GM21423 (cell line): ENCODE measurements around the gene TAOK3.
A peak's percentile ranks its signal among the peaks of the same experiment; 100 is the strongest.
"Not testable (repeated sequence)": the region's sequence is repeated elsewhere in the genome, so short reads cannot be mapped to it uniquely, and the experiment has no call there.

Experiments used
- ATAC-seq: cut with Tn5 transposase; IDR thresholded peaks from one replicate; pipeline ENCODE4 v1.9.1; 2021; ENCODE audit warnings: mild to moderate bottlenecking, moderate library complexity; ENCODE audit not compliant: unreplicated experiment

Gene TAOK3

DNA sequence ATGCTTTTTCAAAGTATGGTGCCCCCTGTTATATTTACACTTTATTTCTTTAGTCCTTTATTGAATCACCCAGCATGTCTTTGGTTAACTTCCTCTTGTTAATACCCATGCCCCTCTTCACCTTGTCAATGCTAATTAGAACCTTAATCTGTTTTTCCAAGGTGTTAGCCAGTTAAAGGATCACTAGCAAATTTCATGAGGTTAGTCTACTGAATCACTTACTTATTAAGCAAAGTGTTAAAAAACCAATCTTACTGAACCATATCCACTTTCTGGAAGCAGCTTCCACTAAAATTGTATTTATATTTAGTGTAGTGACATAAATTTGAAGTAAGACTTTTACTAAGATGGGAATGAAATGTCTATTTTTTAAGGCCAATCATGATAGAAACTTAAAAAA is 27.9 kb downstream of the TAOK3 start:
- no peak for ATAC-seq

DNA sequence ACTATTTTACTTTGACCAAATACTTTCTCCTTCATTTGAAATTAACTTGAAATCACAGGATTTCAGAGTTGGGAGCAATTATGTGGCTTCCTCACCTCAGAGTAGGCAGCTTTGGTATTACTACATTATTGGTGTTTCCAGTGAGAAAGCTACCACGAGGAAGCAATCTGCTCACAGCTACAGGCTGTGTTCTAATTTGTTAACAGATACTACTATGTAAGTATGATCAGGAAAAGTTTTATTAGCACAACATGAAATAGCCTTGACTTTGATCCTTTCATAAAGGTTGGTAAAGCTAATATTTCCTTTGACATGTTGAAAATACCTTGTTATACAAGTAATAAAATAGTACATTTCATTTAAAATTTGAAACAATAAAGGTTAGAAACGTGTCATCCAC is 30.6 kb downstream of the TAOK3 start:
- no peak for ATAC-seq

DNA sequence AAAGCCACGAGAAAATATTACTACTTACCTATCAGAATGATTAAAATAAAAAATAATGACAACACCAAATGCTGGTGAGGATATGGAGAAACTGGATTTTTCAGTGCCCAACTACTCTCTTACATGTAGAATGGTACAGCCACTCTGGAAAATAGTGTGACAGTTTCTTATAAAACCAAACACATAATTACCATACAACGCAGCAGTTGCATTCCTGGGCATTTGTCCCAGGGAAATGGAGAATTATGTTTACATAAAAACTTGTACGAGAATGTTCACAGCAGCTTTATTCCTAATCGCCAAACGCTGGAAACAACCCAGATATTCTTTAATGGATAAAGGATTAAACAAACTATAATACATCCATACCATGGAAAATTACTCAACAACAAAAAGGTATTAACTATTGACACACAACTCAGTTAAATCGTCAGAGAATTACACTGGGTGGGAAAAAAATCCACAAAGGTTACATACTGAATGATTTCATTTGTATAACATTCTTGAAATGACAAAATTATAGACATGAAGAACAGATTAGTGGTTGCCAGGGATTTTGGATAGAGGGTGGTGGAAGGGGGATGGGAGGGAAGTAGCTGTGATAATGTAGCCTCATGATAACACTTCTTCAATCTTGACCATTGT is 35.4 kb downstream of the TAOK3 start:
- ATAC-seq, result no peak

DNA sequence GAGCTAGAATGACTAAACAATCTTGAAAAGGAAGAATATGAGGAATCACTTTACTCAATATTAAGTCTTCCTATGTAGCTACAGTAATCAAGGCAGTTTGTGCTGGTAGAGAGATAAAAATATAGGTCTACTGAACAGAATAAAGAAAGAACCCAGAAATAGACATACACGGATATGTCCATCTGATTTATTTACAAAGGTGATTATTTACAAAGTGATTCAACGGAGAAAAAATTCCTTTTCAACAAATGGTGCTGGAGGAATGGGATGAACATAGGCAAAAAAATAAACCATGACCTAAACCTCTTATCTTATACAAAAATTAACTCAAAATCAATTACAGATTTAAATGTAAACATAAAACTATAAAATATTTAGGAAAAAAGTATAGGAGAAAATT is 36.6 kb downstream of the TAOK3 start:
- no peak for ATAC-seq

DNA sequence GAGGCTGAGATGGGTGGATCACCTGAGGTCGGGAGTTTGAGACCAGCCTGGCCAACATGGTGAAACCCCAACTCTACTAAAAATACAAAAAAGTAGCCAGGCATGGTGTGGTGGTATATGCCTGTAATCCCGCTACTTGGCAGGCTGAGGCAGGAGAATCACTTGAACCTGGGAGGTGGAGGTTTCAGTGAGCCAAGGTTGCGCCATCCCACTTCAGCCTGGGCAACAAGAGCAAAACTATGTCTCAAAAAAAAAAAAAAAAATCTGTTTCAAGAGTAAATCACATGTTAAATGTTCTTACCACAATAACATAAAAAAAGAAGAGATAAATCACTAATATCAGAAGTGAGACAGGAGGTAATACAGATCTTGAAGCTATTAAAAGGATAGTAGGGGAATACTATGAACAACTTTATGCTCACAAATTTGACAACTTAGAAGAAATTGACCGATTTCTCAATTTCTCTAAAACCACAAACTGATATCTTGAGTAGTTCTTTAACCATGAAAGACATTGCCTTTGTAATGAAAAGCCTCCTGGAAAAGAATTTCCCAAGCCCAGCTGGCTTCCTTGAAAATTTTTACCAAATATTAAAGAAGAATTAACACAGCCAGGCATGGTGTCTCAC is 37.7 kb downstream of the TAOK3 start:
- ATAC-seq, result no peak

DNA sequence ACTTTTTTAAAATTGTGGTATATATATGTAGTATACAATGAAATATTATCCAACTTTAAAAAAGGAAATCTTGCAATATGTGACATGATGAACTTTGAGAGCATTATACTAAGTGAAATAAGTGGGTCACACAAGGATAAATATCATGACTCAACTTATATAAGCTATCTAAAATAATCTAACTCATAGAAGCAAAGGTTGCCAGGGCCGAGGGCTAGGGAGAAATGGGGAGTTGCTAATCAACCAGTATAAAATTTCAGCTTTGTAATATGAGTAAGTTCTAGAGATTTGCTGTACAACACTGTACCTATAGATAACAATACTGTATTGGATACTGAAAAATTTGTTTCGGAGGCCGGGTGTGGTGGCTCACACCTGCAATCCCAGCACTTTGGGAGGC is 38.5 kb downstream of the TAOK3 start:
- ATAC-seq, result no peak

DNA sequence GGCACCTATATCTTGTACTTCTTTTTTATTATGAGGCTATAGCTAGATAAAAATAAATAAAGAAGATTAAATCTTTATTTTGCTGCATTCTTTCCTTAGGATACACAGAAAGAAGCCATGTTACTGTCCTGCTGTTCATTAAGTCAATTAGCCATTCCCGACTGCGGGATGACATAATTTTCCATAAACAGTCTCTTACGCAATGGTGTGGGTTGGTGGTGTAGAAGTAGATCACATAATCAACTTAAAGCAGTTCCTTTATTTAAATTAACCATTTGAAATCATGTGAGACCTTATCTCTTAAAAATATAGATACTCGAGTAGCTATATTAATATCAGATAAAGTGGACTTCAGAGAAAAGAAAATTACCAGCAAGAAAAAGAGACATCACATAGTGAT is 40.2 kb downstream of the TAOK3 start:
- ATAC-seq, result no peak

DNA sequence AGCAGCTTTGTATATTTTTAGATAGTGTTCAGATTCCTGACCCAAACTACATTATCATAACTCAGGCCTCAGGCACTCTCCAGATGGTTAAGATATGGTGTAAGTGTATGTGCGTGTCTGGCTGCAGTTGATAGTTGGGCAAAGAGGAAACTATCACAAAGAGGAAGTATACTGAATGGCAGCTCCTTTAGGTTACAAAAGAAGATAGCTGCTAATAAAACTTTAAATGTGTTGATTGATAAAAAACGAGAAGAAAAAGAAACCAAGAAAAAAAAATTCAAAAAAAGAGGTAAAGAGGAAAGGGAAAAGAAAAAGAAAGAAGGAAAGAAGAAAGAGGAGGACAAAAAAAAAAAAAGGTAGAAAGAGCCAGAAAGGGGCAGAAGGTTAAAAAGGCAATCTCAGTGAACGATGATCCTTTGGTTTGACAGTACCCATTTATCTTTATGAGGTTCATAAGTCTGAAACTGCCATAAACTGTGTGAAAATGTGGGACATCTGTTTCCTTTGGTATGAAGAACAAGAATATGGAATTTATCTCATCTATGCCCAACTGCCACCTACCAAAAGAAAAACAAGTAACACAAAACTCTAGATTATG is 42.2 kb downstream of the TAOK3 start:
- ATAC-seq, result peak; percentile 75

DNA sequence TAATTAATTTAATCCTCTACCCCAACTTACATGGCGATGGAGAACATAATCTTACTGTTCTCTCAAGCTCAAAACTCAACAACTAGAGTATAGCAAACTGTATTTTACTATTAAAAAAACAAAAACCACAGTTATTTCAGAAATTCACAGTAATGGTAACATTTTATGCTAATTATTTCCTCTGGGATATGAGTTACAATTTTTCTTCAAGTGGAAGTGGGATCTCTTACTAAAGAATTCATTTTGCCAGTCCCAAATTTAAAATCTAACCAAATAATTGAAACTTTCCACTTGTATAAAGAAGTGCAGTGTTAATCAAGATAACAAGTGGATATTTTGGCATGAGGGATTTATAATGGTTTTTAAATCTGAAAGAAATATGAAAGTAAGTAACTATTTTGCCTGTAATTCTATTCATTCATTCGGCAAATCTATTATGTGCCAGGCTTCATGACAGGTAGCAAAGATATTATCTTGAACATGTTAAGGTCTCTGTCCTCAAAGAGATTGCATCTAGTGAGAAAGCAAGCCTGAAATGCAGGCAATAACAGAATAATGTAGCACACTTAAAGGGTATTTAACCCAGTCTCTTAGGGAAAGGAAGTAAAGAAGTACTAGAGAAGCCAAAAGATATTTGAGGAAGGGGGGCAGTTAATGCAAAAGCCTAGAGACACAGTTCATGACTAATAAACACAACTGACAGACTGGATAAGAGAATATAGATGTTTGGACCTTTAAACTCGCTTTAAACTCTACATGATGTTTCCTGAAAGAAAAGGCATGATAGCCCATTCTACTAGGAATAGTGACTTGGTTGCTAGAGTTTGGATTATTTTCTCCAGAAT is 44.0 kb downstream of the TAOK3 start:
- no peak for ATAC-seq

DNA sequence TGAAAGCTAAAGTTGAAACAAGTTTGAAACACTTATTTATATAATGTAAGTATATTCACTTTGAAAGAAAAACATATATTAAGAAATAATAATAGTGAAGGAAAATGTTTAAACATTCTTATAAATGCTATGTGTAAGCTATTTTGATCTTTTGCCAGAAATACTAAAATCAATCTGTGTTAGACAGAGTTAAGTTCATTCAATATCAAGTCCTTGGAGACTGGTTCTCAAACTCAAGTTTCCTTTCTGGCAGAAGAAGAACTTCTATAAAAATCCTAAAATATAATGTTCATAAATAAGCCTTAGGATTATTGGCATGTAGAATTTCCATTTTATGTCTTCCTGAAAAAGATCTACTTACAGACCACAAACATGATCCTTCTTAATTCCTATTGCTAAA is 45.3 kb downstream of the TAOK3 start:
- no peak for ATAC-seq

DNA sequence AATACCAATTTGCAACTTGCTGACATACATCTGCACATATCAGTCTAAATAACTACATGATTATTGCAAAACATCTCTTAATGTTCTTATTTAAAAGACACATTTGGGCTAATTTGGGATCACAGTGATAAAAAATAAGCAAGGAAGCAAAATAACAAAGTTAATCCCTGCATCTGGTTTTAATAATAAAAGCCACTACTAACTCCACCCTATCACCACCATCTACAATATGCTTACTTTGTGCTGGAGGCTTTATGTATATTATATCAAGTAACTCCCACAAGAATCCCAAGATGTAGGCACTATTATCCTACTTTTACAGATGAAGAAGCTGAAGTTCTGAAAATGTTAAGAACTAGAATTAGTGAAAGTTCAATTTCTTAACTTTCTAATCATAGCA is 45.7 kb downstream of the TAOK3 start:
- no peak for ATAC-seq

DNA sequence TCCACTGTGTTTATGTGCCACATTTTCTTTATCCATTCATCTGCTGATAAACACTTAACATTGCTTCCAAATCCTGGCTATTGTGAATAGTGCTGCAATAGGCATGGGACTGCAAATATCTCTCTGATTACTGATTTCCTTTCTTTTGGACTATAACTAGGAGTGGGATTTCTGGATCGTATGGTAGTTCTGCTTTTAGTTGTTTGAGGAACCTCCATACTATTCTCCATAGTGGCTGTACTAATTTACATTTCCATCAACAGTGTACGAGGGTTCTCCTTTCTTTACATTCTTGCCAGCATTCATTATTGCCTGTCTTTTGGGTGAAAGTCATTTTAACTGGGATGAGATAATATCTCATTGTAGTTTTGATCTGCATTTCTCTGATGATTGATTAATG is 47.6 kb downstream of the TAOK3 start:
- no peak for ATAC-seq

DNA sequence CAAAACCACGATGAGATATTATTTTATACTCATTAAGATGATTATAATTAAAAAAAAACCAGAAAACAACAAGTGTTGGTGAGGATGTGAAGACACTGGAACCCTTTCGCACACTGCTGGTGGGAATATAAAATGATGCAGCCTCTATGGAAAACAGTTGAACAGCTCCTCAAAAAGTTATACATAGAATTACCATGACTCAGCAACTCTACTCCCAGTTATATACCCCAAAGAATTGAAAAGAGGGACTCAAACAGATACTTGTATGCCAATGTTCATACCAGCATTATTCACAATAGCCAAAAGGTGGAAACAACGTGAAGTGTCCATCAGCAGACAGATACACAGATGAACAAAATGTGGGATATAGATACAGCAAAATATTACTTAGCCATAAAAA is 53.1 kb downstream of the TAOK3 start:
- no peak for ATAC-seq

DNA sequence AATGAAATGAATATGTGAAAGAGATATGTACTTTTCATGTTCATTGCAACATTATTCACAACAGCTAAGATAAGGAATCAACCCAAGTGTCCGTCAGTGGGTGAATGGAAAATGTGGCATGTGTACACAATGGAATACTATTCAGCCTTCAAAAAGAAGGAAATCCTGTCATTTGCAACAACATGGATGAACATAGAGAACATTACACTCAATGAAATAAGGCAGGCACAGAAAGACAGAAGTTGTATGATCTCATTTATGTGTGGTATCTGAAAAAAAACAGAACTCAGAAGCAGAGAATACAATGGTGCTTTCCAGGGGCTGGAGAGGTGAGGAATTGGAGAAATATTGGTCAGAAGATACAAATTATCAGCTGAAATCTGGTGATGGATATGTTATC is 54.0 kb downstream of the TAOK3 start:
- ATAC-seq, result no peak

DNA sequence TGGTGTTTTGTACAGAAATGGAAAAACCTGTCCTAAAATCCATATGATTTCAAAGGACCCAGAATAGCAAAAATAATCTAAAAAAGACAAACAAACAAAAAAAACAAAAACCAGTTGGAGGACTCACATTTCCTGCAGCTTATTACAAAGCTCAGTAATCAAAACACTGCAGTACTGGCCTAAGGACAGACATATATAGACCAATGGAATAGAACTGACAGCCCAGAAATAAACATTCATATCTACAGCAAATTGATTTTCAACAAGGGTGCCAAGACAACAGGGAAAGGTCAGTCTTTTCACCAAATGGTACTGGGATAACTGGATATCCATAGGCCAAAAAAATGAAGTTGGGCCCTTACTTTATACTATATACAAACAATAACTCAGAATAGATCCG is 55.0 kb downstream of the TAOK3 start:
- no peak for ATAC-seq

DNA sequence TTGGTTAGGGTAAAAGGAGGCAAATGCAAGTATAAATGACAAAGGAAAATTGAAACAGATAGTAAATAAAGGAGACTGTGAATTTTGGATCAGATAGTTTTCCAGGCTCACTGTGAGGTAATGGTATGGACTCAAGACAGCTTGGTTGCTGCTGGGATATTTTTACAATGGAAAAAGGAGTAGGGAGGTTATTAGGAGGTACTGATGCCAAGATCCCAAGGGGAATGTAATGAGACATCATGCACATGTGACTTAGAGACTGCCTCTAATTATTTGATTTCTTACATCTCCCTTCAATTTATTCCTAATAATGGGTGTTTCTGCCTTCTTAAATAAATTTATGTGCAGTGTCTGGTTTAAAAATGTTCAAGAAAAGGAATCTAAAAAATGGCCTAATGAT is 56.9 kb downstream of the TAOK3 start:
- no peak for ATAC-seq

DNA sequence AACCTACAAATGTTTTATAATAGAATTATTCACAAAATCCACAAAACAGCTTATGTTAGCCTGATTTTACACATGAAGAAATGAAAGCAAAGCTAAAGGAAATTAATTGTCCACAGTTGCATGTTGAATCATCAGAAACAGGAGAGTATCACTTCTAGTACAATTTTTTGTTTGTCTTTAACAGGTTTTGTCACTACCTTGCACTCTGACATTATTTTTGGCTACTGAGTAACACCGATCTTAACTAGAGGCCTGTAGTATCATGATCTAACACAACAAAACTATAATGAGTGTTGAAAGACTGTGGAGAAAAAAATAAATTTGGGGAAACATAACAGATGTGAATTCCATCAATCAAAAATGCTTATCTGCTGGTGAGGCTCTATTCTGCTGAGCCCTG is 60.1 kb downstream of the TAOK3 start:
- no peak for ATAC-seq

DNA sequence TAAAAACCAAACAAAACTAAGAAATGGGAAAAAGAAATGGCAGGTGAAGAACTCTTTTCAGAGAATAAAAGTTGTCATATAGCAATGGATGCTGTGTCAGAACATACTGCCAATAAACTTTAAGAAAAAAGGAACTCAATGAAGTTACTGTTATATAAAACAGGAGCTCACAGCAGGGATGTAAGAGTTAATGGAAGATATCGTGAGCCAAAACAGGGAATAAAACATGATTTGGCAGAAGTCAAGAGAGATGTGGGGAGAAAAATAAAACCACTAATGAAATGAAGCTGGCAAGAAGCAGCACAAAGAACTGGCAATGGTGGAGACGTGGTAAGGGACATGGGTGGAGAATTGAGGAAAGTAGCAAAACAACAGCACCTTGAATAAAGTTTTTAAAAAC is 61.0 kb downstream of the TAOK3 start:
- ATAC-seq, result no peak

DNA sequence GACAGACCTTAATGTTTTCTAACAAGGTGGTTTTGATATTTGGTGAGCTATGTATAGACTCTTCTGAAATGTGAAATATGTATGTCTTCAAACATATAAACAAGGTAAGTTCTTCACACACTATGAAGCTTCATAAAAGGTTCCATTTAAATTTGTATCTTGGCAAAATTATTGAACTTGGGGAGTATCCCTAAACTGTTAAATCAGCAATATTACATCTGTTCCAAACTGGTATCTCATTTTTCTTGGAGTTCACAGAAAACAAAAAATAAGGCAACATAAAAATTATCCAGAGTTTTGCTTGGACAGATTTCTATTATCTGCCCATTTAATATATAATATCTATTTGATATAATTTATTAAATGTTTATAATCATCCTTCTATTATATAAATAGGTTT is 62.4 kb downstream of the TAOK3 start:
- no peak for ATAC-seq

DNA sequence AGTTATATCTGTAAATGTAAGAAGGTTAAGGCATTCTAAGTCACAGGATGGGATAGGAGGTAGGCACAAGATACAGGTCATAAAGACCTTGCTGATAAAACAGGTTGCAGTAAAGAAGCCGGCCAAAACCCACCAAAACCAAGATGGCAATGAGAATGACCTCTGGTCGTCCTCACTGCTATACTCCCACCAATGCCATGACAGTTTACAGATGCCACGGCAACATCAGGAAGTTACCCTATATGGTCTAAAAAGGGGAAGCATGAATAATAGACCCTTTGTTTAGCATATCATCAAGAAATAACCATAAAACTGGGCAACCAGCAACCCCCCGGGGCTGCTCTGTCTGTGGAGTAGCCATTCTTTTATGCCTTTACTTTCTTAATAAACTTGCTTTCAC is 64.7 kb downstream of the TAOK3 start:
- not testable (repeated sequence) for ATAC-seq

DNA sequence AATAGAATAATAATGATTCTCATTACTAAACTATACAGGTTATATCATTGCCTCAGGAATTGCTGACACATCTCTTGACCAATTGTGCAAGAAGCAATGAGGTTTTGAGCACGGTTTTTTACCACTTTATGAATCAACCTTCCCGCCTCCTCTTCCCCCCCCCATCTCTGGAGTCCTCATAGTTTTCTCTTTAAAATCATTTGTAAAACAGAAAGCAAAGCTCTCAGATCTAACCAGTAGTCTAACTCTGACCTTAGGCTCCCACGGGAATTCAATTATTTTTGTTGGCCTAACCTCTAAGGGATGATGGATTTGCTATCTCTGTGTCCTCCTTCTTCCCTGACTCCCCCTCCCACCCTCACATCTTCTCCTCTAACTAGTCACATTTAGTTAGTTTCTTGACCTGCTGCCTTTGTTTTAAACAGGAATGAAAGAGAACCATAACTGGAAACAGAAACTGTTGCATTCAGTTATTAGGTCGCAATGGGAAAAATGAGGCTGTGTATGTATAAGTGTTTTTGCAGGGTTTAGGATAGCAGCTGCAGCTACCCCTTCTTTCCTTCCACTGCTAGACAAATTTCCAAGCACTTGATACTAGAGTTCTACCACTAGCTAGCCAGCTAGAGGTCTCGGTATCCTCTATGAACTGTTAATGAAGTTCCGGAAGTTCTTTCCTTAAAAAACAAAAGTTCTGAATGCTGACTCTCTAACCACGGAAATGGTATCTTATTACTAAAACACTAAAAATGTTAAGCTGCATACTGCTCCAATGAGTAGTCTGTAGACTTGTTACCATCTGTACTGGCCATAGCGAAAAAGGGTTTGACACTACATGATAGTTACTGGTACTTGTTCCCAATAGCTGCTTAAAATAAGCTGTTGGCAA is 65.4 kb downstream of the TAOK3 start:
- peak; percentile 53 for ATAC-seq
